LNCAP (cell line): ENCODE measurements around the gene HIPK2.

ENCODE experiments used
- TF ChIP-seq, protein P1 (sequence below): fragments of 450-650 bp; IDR thresholded peaks from 2 replicates; pipeline ENCODE4 v1.5.1; 2017; ENCODE audit warnings: mild to moderate bottlenecking

The HIPK2 gene

DNA sequence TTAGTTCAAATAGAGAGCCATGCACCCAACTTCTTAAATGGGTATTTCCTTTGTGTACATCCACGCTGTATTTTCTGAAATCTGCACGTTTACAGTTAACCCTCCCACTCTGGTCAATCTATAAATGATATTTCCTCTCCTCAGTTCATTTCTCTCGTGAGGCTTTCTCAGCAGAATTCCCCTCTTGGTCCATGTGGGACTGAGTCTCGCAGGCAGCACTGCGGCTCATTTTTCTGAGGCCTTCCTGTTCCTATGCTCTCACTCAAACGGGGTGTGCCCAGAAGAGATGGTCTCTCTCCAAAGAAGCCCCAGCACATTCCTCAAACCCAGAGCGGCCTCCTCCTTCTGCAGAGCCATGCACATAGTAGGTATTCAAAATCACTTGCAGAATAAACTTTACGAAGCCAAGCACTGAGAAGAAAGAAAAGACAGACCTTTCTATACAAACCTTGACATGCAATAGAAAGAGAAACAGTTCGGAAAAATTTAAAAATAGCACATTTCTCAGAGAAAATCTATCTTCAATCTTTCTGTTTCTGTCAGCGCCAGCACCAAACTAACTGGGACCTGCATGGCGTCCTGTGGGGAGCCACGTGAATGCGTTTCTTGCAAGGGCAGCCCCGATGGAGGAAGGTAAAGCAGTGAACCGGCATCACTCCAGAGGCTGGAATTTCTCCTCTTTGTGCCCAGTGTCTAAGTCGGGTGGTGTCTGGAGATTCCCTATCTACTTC lies 77.1 kb downstream of the HIPK2 start:
- TF ChIP-seq, protein P1, sequence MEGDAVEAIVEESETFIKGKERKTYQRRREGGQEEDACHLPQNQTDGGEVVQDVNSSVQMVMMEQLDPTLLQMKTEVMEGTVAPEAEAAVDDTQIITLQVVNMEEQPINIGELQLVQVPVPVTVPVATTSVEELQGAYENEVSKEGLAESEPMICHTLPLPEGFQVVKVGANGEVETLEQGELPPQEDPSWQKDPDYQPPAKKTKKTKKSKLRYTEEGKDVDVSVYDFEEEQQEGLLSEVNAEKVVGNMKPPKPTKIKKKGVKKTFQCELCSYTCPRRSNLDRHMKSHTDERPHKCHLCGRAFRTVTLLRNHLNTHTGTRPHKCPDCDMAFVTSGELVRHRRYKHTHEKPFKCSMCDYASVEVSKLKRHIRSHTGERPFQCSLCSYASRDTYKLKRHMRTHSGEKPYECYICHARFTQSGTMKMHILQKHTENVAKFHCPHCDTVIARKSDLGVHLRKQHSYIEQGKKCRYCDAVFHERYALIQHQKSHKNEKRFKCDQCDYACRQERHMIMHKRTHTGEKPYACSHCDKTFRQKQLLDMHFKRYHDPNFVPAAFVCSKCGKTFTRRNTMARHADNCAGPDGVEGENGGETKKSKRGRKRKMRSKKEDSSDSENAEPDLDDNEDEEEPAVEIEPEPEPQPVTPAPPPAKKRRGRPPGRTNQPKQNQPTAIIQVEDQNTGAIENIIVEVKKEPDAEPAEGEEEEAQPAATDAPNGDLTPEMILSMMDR, result no peak

DNA sequence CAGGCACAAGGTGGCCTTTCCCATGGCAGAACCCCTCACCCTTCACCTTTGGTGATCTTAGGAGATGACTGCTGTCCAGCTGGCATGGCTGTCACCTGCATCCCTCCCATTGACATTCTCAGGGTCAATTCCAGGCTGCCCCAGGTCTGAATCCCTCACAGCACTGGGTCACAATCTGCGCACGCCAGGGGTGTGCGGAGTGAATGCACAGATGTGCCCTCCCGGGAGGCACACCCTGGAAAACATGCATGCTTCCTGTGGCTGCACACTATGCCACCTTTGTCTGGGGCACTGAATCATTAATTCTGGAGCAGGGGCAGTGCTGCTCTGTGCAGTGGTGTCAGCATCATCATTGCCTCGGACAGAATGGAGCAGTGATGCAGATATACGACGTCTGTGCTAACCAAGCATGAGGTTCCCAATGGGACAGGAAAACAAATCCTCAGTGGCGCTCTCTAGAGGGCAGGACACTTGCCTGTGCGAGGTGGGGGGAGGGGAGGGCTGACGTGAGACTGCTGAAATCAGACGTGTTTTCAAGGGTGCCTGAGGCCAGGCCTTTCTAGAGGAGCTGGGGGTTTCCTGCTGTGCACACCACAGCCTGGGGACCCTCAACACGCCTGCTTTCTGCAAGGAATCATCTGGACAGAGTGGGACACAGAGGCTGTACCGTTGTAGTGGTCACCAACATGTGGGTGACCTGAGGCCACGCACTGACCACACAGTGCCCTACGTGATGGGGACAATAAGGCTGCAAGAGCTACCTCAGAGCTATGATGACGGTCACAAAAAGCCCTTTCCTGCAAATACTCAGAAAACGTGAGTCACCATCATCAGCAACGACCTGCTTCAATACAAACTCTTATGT lies 77.9 kb downstream of the HIPK2 start:
- TF ChIP-seq, protein P1, result no peak

DNA sequence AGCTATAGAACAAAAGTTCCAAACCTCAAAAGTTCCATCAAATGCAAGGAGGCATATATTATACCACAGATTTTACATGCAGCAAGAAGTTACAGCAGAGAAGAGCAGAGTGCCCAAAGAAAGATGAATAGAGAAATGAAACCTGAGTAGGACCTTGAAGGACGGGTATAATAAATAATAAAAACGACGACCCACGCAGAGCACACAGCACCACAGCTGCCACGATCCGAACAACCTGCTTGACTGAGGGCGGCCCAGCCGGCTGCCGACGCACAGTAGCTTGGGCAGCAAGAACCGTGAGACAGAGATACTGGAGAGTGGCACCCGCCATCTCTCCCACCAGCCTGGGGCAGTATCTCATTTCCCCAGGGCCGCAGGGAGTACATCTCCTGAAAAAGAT lies 79.0 kb downstream of the HIPK2 start:
- TF ChIP-seq, protein P1, result no peak

GRCh38 chr7:139698278-139698677 lies 79.5 kb downstream of the HIPK2 start:
- TF ChIP-seq, protein P1, result no peak

DNA sequence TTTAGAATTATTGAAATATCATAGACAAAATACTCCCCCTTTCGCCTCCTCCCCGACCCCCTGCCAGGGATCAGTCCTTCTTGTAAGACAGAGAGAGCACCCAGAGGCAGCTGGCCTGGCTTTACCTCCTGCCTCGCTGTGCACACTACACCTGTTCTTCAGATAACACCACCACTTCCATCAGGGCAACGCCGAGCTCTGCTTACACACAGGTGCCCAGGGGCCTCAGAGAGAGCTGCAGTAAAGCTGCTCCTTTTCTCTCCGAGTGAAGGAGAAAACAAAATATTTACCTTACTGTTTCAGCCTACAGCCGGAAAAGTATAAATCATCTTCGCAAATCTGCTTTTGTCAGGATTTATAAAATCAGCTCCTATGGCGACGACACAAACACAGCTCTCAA lies 80.7 kb downstream of the HIPK2 start:
- TF ChIP-seq, protein P1, result no peak

- TF ChIP-seq, protein P1, result no peak
Measured at GRCh38 chr7:139696552-139696951, 81.2 kb downstream of the HIPK2 start.

DNA sequence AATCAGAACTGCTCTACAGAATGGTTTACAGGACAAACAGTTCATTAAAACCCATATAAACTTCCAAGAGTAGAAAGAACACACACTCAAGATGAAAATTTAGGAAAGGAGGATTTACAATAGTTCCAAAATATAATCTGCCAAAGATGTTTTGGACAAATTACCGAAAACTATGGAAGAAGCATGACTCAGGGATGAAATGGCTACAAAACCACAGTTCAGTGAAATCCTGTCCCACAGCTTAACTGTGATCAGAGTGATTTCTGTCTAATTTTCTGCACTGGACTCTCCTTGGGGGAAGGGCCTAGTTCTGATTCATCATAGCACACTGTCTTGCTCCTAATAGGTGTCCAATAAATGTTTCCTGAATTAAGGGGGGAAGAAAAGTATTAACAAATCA lies 82.2 kb downstream of the HIPK2 start:
- TF ChIP-seq, protein P1, result no peak
